ENCODE data around the gene CD79B.

Gene CD79B

GRCh38 chr17:63955232-63955631, 23.1 kb upstream of the CD79B start:
- no peak overlapping the region for H3K4me3 ChIP-seq (ENCODE audit: low read length)

GRCh38 chr17:63954402-63955063, 22.4 kb upstream of the CD79B start:
- H3K4me3 ChIP-seq (ENCODE audit: low read length): no peak overlapping the region
- DNase-seq (ENCODE audit: low read depth, low spot score): peak; percentile 67

More at GRCh38 chr17:63955232-63955631, 23.1 kb upstream of the CD79B start:
- DNase-seq (ENCODE audit: low read depth, low spot score): no peak

- no peak overlapping the region for H3K4me3 ChIP-seq (ENCODE audit: low read length)
- DNase-seq (ENCODE audit: low read depth, low spot score): no peak
Observed at GRCh38 chr17:63950940-63951907, 19.1 kb upstream of the CD79B start.

GRCh38 chr17:63949576-63950250, 17.6 kb upstream of the CD79B start:
- no peak for DNase-seq (ENCODE audit: low read depth, low spot score)
- no peak overlapping the region for H3K4me3 ChIP-seq (ENCODE audit: low read length)

GRCh38 chr17:63948521-63948920, 16.4 kb upstream of the CD79B start:
- DNase-seq (ENCODE audit: low read depth, low spot score): no peak
- H3K4me3 ChIP-seq (ENCODE audit: low read length): no peak overlapping the region

GRCh38 chr17:63947711-63948330, 15.7 kb upstream of the CD79B start:
- H3K4me3 ChIP-seq (ENCODE audit: low read length): no peak overlapping the region
- DNase-seq (ENCODE audit: low read depth, low spot score): no peak

GRCh38 chr17:63946440-63947363, 14.6 kb upstream of the CD79B start:
- H3K4me3 ChIP-seq (ENCODE audit: low read length): no peak overlapping the region; the same call in 1 of the 2 replicates
- no peak for DNase-seq (ENCODE audit: low read depth, low spot score)

- H3K4me3 ChIP-seq (ENCODE audit: low read length): no peak overlapping the region
- no peak for DNase-seq (ENCODE audit: low read depth, low spot score)
Observed at GRCh38 chr17:63945784-63946439, 13.8 kb upstream of the CD79B start.

GRCh38 chr17:63944736-63945499, 12.8 kb upstream of the CD79B start:
- H3K4me3 ChIP-seq (ENCODE audit: low read length): no peak overlapping the region

GRCh38 chr17:63943745-63944144, 11.6 kb upstream of the CD79B start:
- no peak overlapping the region for H3K4me3 ChIP-seq (ENCODE audit: low read length)
- DNase-seq (ENCODE audit: low read depth, low spot score): no peak

More at GRCh38 chr17:63944736-63945499, 12.8 kb upstream of the CD79B start:
- no peak for DNase-seq (ENCODE audit: low read depth, low spot score)

- no peak overlapping the region for H3K4me3 ChIP-seq (ENCODE audit: low read length)
- DNase-seq (ENCODE audit: low read depth, low spot score): no peak
Observed at GRCh38 chr17:63942309-63942985, 10.3 kb upstream of the CD79B start.

- H3K4me3 ChIP-seq (ENCODE audit: low read length): no peak overlapping the region
- DNase-seq (ENCODE audit: low read depth, low spot score): no peak
Observed at GRCh38 chr17:63941751-63942150, 9.6 kb upstream of the CD79B start.

GRCh38 chr17:63941162-63941561, 9.0 kb upstream of the CD79B start:
- no peak for DNase-seq (ENCODE audit: low read depth, low spot score)
- H3K4me3 ChIP-seq (ENCODE audit: low read length): no peak overlapping the region

- no peak for DNase-seq (ENCODE audit: low read depth, low spot score)
- no peak overlapping the region for H3K4me3 ChIP-seq (ENCODE audit: low read length)
Observed at GRCh38 chr17:63940584-63940983, 8.5 kb upstream of the CD79B start.

- H3K4me3 ChIP-seq (ENCODE audit: low read length): no peak overlapping the region
- DNase-seq (ENCODE audit: low read depth, low spot score): no peak
Observed at GRCh38 chr17:63939884-63940283, 7.8 kb upstream of the CD79B start.

GRCh38 chr17:63939401-63939800, 7.3 kb upstream of the CD79B start:
- H3K4me3 ChIP-seq (ENCODE audit: low read length): no peak overlapping the region
- no peak for DNase-seq (ENCODE audit: low read depth, low spot score)

- DNase-seq (ENCODE audit: low read depth, low spot score): no peak
Observed at GRCh38 chr17:63937920-63938319, 5.8 kb upstream of the CD79B start.

More at GRCh38 chr17:63937920-63938319, 5.8 kb upstream of the CD79B start:
- H3K4me3 ChIP-seq (ENCODE audit: low read length): no peak overlapping the region
